GM18868 (cell line): ENCODE measurements around the gene RNF214.
"Not testable (repeated sequence)": the region's sequence is repeated elsewhere in the genome, so short reads cannot be mapped to it uniquely, and the experiment has no call there.

Source experiments
- ATAC-seq: cut with Tn5 transposase; IDR thresholded peaks from one replicate; pipeline ENCODE4 v1.9.1; 2021; ENCODE audit warnings: mild to moderate bottlenecking, moderate library complexity; ENCODE audit not compliant: unreplicated experiment

Gene RNF214

DNA sequence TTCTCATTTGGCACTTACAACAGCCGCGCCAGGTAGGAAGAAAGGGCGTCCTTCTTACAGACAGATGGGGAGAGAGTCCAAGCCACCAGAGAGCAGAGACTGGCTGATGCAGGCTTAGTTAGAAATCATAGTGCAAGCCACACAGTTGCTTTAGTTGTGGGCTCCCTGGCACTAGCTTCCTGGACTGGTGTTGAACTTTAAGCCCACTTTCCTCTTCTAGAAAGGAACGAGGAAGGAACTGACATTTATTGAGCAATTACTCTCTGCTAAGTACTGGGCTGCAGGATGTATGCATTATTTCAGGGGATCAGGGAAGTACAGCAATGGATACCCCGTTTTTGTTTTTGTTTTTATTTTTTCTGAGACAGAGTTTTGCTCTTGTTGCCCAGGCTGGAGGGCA is 80.6 kb downstream of the RNF214 start:
- no peak for ATAC-seq

DNA sequence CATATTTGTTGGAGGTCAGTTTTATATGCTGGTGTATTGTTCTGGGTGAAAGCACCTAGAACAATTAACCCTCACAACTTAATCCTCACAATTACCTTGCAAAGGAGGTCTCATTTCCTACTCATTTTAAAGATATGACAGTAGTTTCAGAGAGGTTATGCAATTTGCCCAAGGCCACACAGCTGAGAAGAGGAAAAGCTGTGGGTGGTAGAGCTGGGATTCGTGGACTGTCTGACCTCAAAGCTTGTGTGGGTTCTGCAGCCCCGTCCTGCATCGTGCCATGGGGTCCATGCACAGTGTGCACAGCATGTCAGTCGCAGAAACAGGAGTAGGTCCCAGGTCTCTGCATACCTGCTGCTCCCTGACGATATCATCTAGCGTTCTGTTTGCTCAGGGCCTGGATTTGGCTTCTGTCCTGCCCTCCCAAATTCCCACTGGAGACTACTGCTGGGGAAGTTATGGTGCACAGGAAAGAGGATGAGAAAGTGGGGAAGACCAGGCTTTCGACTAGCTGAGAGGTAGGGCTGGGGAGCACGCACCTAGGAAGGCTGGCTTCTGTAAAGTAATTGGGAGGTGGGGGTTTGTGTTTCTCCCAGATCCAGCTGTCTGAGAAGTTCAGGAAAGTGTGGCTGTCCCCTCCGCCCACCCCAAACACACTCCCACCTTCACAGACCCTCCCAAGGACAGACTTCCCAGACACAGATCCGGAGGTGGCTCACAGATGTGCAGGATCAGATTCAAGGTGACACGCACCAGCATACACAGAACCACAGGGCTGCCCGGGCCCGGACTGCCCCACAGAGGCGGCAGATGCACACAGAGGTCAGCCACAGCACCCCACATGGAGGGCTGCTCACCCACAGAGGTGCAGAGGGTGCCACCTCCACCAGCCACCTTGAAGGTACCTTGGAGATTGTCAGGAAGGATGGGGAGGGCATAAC is 81.6 kb downstream of the RNF214 start:
- ATAC-seq: no peak

DNA sequence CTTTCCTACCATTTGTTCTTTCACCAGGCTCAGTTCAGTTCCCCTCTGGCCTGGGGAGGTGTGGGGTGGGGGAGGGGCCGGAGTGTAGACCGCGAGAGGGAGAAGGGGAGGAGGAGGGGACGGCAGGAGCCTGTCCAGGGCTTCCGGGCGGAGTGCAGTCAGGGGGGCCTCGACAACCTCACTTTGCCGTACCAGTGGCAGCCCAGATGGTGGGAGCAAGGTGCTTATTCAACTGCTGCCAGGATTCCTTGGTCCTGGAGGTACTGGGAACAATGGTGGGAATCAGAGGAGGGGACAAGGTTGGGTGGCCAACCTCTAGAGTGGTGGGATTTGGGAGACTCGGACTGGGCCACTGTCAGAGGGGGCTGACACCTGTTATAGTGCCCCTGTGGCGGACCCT is 82.4 kb downstream of the RNF214 start:
- no peak for ATAC-seq

DNA sequence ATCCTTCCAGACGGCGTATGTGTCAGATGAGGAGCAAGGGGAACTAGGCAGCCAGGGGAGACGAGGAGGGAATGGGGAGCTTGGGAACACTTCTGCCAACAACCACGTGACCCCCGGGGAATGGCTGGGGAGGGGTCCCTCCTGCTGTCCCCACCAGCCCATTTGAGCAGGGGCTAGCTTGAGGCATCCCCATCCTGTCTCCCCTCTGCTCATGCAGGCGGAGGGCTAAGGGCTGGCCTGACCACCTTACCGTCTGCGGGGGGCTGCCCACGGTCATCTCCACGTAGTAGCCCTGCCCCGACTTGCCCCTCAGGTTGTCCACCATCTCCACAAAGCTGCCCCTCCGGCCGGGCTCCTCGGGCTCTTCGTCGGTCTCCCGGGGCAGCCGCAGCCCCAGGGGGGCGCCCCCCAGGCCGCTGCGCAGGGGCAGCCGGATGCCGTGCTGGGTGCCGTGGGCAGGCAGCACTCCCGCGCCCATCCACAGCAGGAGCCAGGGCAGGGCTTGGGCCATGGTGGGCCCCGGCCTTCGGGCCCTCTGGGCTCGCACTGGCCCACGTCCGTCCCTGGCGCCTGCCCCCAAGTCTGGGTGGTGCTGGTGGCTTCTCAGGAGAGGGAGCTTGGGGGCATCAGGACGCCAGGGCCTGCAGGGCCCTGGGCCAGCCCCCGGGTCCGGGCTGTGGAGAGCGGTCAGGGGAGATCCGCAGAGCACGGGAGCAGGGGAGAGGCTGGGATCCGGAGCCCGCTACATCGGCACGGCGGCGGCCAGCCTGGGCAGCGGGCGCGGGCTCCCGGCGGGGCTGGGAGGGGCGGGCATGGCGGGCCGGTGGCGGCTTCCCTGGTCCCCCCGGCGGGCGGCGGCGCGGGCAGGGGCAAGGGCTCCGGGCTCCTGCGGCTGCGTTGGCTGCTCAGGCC is 83.1 kb downstream of the RNF214 start:
- ATAC-seq: no peak

DNA sequence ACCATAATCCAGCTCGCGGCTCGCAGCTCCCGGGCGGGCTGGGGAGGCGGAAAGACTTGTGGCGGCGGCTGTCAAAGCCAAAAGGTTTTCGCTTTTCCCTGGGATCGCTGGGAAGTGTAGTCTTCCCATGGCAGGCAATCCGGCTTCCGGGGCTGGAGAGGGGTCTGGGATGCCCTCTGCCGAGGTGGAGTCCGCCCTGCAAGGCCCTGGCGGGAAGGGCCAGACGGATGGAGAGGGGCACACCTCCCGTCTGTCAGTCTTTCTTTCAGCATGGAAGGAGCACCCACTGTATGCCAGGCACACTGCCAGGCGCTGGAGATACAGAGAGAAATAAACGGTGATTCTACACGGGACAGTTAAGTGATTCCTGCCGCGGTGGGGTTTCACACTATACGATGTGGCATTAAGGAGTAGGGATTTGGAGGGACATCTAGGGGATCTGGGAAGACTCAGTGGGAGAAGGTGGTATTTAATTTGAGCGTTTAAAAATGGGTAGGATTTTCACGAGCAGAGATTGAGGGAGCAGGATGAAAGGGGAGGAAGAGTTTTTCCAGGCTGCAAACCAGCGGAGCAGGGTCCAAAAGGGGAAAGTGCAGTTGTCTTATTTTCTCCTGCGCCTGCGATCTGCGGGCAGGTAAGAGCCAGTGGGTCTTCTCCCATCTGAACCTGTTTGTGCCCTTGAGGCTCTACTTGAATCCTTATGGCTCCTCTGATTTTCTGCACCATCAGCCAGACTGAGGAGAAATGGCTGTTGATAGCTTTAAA is 83.9 kb downstream of the RNF214 start, which contains the start of gene BACE1:
Gene BACE1 (minus strand): TSS at position 60 of the 765 bp plus-strand sequence. CDS start 461 bp downstream, outside the sequence.
- no peak for ATAC-seq

DNA sequence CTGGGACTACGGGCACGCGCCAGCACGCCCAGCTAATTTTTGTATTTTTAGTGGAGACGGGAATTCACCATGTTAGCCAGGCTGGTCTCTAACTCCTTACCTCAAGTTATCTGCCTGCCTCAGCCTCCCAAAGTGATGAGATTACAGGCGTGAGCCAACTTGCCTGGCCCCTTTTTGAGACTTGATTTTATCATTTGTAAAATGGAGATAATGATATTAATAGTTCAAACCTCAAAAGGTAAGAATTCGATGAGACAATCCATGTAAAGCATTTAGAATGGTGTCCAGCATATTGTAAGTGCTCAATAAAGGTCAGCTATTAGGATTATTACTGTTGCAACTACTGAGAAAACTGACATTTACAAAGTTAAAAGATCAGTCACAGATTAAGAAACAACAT is 86.3 kb downstream of the RNF214 start:
- ATAC-seq: no peak

DNA sequence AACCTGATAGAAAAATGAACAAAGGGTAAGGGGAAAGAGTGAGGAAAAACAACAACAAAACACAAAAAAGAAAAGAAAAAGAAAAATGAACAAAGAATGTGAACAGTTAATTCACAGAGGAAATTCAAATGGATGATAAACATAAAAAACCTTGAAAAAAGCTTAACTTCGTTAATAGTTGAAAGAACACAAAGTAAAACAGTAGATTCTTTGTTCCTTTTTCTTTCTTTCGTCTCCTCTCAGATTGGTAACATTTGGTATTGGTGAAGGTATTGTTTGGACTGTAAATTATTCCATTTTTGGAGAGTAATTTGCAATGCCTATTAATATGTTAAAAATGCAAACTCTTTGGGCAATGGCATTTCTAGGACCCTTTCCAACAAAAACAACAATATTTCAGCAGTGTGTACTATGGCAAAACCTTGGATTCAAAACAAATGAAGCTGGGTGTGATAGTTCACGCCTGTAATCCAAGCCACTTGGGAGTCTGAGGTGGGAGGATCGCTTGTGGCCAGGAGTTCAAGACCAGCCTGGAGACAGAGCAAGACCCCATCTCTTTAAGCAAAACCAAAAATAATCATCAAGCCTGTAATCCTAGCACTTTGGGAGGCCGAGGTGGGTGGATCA is 86.9 kb downstream of the RNF214 start:
- ATAC-seq: no peak

DNA sequence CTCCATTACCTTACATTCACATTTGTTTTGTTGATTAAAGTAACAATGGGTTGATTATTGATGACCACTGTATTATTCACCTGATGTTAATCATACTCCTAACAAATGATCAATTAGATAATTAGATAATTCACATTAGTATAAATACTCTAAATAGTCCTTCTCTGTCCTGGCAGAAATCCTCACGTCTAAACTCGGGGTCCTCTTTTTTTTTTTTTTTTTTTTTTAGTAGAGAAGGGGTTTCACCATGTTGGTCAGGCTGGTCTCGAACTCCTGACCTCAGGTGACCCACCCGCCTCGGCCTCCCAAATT is 94.7 kb downstream of the RNF214 start:
- ATAC-seq: not testable (repeated sequence)

DNA sequence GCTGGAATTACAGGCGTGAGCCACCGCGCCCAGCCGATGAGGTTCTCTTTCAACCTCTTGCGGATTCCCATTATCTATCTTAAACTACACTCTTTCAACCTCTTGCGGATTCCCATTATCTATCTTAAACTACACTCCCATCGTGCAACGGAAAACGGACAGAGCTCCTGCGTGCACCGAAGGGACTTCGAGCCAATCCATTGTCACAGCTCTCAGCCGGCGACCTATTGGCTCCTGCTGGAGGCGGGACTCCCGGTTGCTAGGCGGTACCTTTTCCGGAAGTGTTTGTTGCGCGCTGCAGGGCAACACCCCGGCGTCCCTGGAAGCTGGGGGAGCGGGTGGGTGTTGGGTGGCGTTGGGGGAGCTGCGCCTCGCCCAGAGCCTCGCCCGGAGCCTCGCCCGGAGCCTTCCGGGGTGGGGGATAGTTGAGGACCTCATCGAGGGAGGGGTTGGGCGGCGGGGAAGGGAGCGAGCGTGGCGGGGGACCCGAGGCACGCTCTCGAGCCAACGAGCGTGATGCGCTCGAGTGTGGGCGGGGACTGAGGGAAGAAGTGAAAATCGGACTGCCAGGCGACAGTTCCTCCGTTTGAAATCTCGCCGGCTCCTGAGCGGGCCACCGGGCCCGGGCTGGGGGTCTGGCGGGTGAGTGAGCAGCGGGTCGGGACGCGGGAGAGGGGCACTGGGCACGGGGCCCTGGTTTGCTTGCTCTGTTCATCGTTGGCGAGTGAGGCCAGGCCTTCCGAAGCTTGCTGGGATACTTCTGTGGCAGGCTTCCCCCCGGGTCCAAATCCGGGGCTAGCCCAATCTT is 95.3 kb downstream of the RNF214 start, which contains the start of gene CEP164:
Gene CEP164 (plus strand): TSS at position 288 of the 808 bp plus-strand sequence. CDS start 10,733 bp downstream, outside the sequence.
- ATAC-seq: peak; percentile 93

DNA sequence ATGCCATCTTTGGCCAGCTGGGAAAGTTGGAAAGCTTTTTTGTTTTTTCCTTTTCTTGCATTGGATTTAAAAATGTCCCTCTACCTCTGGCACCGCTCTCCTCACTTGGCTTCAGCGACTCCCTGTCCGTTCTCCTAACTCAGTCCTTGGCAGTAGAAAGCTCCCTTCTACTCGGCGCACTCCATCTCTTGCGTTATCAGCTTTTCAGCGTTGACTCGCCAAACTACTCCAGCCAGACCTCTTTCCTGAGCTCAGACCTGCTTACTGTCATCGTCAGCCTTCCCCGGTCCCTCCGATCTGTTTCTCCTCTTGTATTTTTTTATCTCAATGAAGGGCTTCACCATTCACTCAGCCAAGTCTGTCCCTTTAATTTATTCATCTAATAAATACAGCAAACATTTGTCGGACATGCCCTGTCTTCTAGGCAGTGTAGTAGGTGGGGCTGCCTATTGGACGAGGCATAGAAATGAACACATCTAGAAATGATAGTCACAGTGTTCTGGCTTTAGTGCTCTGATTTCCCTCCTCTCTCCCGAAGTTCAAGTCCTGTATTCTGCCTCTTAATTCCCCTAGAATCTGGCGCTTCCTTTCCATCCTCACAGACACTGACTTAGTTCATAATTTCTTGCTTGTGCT is 96.0 kb downstream of the RNF214 start:
- ATAC-seq: peak; percentile 6

DNA sequence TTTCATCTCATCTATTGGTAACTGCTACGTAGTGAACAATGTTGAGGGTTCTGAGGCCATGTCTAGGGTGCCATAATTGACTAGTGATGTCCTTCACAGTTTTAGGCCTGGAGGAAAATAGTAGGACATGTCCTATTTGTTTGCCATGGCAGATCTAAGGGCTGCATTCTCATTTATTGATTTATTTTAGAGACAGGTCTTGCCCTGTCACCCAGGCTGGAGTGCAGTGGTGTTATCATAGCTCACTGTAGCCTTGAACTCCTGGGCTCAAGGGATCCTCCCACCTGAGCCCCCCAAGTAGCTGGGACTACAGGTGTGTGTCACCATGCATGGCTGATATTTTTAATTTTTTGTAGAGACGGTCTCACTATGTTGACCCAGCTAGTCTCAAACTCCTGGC is 100.4 kb downstream of the RNF214 start:
- ATAC-seq: no peak

DNA sequence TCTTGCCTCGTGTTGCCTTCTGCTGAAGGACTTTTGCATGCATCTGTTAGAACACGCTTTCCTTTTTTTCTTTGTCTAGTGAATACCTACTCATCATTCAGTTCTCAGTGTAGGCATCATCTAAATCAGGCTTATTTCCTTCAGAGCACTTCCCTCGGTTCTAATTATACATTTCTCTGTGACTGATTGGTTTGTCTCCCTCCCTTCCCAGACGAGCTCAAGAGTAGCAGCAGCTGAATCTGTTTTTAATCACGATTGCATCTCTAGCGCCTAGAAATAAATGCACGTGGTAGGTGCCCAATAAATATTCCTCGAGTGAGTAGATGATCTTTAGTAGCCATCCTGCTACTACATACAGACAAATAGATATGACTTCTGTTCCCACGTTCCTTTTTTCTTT is 101.4 kb downstream of the RNF214 start:
- ATAC-seq: no peak

DNA sequence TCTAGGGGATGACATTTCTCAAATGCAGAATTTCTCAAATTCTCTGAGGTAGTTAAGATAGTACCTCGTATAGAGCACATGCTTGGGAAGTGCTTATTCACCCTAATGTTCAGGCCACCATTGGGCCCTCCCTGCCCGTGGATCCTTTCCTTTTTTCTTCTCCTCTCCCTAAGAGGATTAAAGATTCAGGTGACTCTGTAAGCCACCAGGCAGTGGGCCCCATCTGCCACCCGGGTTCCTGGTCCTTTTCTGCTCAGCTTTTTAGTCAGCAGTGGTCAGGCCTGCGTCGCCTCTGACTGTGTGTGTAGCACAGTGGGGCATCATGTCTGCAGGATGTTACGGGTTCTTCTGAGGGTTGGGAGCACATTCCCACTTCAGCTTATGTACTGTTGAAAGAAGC is 102.4 kb downstream of the RNF214 start:
- no peak for ATAC-seq

DNA sequence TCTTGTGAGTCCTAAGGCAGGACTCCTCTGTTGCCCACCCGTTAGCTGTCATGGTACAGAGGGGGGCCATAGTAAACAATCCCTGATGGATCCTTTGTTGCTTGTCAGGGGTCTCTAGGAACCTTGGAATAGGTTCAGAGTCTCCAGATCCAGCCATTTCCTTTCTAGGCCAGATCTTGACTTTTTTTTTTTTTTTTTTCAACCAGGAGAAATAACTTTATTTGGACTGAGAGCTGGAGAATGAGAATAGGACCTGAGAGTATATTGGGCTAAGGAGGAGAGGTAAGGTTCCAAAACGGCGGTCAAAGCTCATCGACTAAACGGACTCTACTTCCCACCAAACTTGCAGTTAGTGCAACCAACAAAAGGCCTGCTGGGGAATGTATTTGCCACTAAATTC is 102.9 kb downstream of the RNF214 start:
- ATAC-seq: no peak
